ENCODE data around the gene FOXRED2. TPM values are rescaled to one million over a fixed set of nuclear protein-coding genes. Genes with fewer than 3 reads are reported as not detected.

The FOXRED2 gene
- total RNA-seq, 1 experiment from 2014 or later: 34.4 TPM

DNA sequence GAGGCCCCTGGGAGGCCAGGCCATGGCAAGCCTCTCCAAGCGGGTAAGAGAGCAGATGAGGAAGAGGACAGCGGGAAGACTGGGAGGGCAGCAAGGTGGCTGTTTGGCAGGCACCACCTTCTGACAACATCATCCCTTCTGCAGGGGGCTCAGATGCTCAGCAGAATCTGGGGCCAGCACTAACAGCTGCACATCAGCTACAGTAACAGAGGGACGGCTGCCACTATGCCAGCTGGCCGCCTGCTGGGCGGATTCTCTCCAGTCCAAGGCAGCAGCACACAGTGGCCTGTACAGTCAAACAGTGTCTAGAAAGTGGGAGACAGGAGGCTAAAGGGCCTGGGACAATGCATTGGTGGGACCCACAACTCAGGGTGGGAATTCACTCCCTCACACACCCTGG is 14.7 kb downstream of the FOXRED2 start:
- Histone ChIP-seq H3K14ac (ENCODE audit: insufficient read depth, low read length) (no peak overlapping the region), H3K56ac (ENCODE audit: insufficient read length, low read depth, low read length) (no peak overlapping the region)

More for the DNA sequence above, 14.7 kb downstream of the FOXRED2 start:
- H3K9ac ChIP-seq (ENCODE audit: extremely low read depth, insufficient read length, low read length): no peak overlapping the region
- no peaks in the 10 kb centered on the region for H4K20me1 ChIP-seq (ENCODE audit: control insufficient read depth, insufficient read depth, insufficient read length)
- H2AFZ ChIP-seq (ENCODE audit: low read length): no peak overlapping the region
- TF ChIP-seq, protein P1, sequence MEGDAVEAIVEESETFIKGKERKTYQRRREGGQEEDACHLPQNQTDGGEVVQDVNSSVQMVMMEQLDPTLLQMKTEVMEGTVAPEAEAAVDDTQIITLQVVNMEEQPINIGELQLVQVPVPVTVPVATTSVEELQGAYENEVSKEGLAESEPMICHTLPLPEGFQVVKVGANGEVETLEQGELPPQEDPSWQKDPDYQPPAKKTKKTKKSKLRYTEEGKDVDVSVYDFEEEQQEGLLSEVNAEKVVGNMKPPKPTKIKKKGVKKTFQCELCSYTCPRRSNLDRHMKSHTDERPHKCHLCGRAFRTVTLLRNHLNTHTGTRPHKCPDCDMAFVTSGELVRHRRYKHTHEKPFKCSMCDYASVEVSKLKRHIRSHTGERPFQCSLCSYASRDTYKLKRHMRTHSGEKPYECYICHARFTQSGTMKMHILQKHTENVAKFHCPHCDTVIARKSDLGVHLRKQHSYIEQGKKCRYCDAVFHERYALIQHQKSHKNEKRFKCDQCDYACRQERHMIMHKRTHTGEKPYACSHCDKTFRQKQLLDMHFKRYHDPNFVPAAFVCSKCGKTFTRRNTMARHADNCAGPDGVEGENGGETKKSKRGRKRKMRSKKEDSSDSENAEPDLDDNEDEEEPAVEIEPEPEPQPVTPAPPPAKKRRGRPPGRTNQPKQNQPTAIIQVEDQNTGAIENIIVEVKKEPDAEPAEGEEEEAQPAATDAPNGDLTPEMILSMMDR (conservative IDR thresholded peaks at IDR 0.05): no peak
- DNase-seq: no peak
- no peaks in the 10 kb centered on the region for H3K27me3 ChIP-seq (ENCODE audit: insufficient read depth, low read length)
- H4K8ac ChIP-seq (replicated peaks; ENCODE audit: insufficient read length, low read depth, low read length): no peak overlapping the region
- no peak overlapping the region for H2BK12ac ChIP-seq (ENCODE audit: insufficient read length, low read depth, low read length)
- no peak overlapping the region for H3K23ac ChIP-seq (ENCODE audit: insufficient read length, low read depth, low read length)
- no peak overlapping the region for H3K4me2 ChIP-seq (ENCODE audit: insufficient read depth, insufficient read length, low read length)
- no peak overlapping the region for H2AK5ac ChIP-seq (ENCODE audit: insufficient read length, low read length)
- H3K27ac ChIP-seq (ENCODE audit: insufficient read length, low read depth, low read length): no peak overlapping the region
- H3K9me3 ChIP-seq (ENCODE audit: control insufficient read depth, low read depth, low read length): no peaks in the 10 kb centered on the region
- Mint-ChIP-seq H3K4me3 (no peak overlapping the region), H3K4me1 (no peaks in the 10 kb centered on the region), H3K36me3 (ENCODE audit: insufficient read depth in 1 of 3, low read depth in 3 of 3) (peaks cover 24 to 68% (median 56%) of the 10 kb centered on the region in 3 experiments), H3K27me3 (ENCODE audit: low read depth) (no peaks in the 10 kb centered on the region), H3K27ac (no peak overlapping the region; a peak in 1 of 7 replicates), H3K9me3 (no peaks in the 10 kb centered on the region; a peak in 2 of 5 replicates)
- no peak overlapping the region for H3K18ac ChIP-seq (ENCODE audit: insufficient read length, low read depth, low read length)
- no peak overlapping the region for H2BK5ac ChIP-seq (ENCODE audit: insufficient read length, low read length)
- H3K23me2 ChIP-seq (ENCODE audit: insufficient read length, low read depth, low read length, poor library complexity, severe bottlenecking): no peaks in the 10 kb centered on the region
- H4K91ac ChIP-seq (ENCODE audit: insufficient read length, low read depth, low read length): no peak overlapping the region
- H4K5ac ChIP-seq (ENCODE audit: insufficient read length, low read depth, low read length): no peak overlapping the region
- H2BK20ac ChIP-seq (ENCODE audit: low read depth, low read length, poor library complexity, severe bottlenecking): no peak overlapping the region
- no peaks in the 10 kb centered on the region for H3K4me1 ChIP-seq (ENCODE audit: insufficient read depth, low read length)
- H3K4ac ChIP-seq (ENCODE audit: low read depth, low read length): no peak overlapping the region
- no peaks in the 10 kb centered on the region for H3K79me1 ChIP-seq (ENCODE audit: insufficient read depth, low read depth, low read length, poor library complexity, severe bottlenecking)
- no peak overlapping the region for H2BK15ac ChIP-seq (ENCODE audit: low read depth, low read length)
- no CpG with 5 or more reads among the region's 5 CpGs for WGBS (ENCODE audit: extremely low coverage, insufficient read length, low lambda C conversion rate)
- no peaks in the 10 kb centered on the region for H3K79me2 ChIP-seq (ENCODE audit: insufficient read depth, low read length)
- no peak overlapping the region for H3T11ph ChIP-seq (ENCODE audit: low read length)
- H2BK120ac ChIP-seq (ENCODE audit: low read depth, low read length, poor library complexity, severe bottlenecking): no peak overlapping the region

All from H9 (cell line).